BJ (cell line): ENCODE data around the gene MYH11. TPM values are rescaled to one million over a fixed set of nuclear protein-coding genes. Genes with fewer than 3 reads are reported as not detected.

Experiments
- CTCF ChIA-PET: fragments of 350-600 bp; formaldehyde crosslinking; extraction: SDS; loops from one replicate; lab custom pipeline; 2021; ENCODE audit warnings: antibody characterized with exemption, inconsistent platforms; lab: Yijun Ruan, JAX
- POLR2A ChIA-PET: fragments of 300-600 bp; sonication (Branson Sonifier 250); formaldehyde crosslinking; extraction: SDS; loops from one replicate; lab custom pipeline; 2021; ENCODE audit warnings: antibody characterized with exemption; lab: Charles Lee
- DNase-seq: peaks from one replicate; pipeline ENCODE4 v3.0.0-alpha.2; 2011; ENCODE audit warnings: low read depth
- H3K27me3 ChIP-seq: 2 replicates; pipeline ENCODE4 v1.6.0; 2011; ENCODE audit warnings: low read length; ENCODE audit not compliant: control insufficient read depth, insufficient read depth
- H3K36me3 ChIP-seq: 2 replicates; pipeline ENCODE4 v1.5.1; 2011; ENCODE audit warnings: low read length; ENCODE audit not compliant: control insufficient read depth, insufficient read depth
- H3K4me3 ChIP-seq: 2 replicates; pipeline ENCODE4 v1.5.1; 2011; ENCODE audit warnings: low read depth, mild to moderate bottlenecking, control low read depth, low read length
- polyA plus RNA-seq: library from polyadenylated mRNA; depleted of rRNA; stranded (reverse); fragments of >200 nt; gene quantifications from 2 replicates; pipeline ENCODE4 v1.2.3, GENCODE V29; 2011
- TF ChIP-seq, protein P1 (sequence below): IDR thresholded peaks from 2 replicates; pipeline ENCODE4 v1.5.1; 2011; ENCODE audit warnings: low read depth, mild to moderate bottlenecking, control low read depth, inconsistent platforms, low read length, moderate library complexity; ENCODE audit not compliant: insufficient read depth

Gene MYH11
- polyA plus RNA-seq, 1 experiment: 0.27 TPM

DNA sequence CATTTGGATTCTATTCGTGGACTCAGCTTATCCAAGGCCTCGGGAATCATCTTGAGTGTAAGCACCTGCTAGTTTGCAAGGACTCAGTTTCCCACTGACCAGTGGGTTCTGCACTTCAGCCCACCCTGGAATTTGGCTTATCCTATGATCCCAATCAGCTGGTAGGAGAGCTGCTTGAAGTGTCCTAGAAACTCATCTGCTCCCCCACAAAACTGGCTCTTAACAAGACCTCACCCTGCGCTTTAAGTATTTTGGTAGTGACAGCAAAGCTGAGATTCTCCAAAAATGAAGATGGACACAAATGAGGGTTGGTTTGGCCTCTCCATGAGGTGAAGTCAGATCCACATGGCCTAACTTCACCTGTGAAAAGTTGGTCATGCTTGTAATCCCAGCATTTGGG is 149.5 kb downstream of the MYH11 start:
- CTCF ChIA-PET: no interaction called here

DNA sequence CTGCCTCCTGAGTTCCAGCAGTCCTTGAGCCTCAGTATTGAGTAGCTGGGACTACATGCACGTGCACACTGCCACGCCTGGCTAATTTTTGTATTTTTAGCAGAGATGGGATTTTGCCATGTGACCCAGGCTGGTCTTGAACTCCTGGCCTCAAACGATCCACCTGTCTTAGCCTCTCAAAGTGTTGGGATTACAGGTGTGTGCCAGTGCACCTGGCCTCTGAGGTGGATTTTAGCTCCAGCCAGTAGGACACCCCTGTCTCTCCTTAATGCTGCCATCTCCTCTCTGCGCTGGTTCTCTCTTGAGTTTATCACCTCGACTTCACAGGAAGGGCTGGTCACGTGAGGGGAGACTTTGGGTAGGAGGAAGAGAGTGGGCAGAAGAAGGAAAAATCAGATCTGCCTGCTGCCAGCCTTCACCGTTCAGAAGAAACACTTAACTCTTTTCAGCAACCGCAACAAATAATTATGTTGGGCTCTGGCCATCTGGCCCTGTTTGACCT is 151.7 kb downstream of the MYH11 start:
- H3K4me3 ChIP-seq: no peak overlapping the region
- ChIA-PET CTCF (interaction anchor here (0.6 to 3.7 kb wide), 9 partner anchors 10 to 65 kb away, joined by 3 to 29 read pairs (median 3); no protein-coding TSS in a partner anchor), POLR2A (no interaction called here)
- no peaks in the 10 kb centered on the region for H3K27me3 ChIP-seq
- peaks cover under 1% of the 10 kb centered on the region; the same call in 1 of the 2 replicates for H3K36me3 ChIP-seq
- TF ChIP-seq, protein P1, sequence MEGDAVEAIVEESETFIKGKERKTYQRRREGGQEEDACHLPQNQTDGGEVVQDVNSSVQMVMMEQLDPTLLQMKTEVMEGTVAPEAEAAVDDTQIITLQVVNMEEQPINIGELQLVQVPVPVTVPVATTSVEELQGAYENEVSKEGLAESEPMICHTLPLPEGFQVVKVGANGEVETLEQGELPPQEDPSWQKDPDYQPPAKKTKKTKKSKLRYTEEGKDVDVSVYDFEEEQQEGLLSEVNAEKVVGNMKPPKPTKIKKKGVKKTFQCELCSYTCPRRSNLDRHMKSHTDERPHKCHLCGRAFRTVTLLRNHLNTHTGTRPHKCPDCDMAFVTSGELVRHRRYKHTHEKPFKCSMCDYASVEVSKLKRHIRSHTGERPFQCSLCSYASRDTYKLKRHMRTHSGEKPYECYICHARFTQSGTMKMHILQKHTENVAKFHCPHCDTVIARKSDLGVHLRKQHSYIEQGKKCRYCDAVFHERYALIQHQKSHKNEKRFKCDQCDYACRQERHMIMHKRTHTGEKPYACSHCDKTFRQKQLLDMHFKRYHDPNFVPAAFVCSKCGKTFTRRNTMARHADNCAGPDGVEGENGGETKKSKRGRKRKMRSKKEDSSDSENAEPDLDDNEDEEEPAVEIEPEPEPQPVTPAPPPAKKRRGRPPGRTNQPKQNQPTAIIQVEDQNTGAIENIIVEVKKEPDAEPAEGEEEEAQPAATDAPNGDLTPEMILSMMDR: no peak
- no peak for DNase-seq

More for the DNA sequence above, 149.5 kb downstream of the MYH11 start:
- POLR2A ChIA-PET: no interaction called here
- H3K4me3 ChIP-seq: no peak overlapping the region
- H3K36me3 ChIP-seq: no peaks in the 10 kb centered on the region; the same call in 1 of the 2 replicates
- no peaks in the 10 kb centered on the region for H3K27me3 ChIP-seq
- TF ChIP-seq, protein P1: no peak
- DNase-seq: no peak

DNA sequence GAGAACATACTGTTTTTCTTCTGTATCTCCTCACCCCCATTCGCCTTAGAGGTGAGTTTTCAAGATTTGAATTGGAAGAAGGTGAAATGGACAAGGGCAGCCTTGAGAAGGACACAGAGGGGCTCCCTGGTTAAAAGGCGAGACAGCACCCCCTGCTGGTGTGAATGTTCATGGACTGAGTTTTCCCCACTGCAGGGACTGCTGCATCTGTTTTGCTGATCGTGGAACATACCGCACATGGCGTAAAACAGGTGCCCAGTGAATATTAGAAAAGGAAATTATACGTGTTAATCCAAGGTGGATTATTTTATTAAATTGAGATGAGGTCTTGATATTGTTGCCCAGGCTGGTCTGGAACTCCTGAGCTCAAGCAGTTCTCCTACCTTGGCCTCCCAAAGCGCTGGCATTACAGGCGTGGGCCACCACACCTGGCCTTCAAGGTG is 152.3 kb downstream of the MYH11 start:
- Histone ChIP-seq H3K27me3 (no peaks in the 10 kb centered on the region), H3K36me3 (peaks cover 6% of the 10 kb centered on the region), H3K4me3 (no peak overlapping the region)
- TF ChIP-seq, protein P1: peak; percentile 81
- POLR2A ChIA-PET: no interaction called here
- CTCF ChIA-PET: interaction anchor here (0.6 to 3.7 kb wide), 11 partner anchors 10 to 65 kb away, joined by 3 to 29 read pairs (median 3); no protein-coding TSS in a partner anchor
- DNase-seq: no peak

DNA sequence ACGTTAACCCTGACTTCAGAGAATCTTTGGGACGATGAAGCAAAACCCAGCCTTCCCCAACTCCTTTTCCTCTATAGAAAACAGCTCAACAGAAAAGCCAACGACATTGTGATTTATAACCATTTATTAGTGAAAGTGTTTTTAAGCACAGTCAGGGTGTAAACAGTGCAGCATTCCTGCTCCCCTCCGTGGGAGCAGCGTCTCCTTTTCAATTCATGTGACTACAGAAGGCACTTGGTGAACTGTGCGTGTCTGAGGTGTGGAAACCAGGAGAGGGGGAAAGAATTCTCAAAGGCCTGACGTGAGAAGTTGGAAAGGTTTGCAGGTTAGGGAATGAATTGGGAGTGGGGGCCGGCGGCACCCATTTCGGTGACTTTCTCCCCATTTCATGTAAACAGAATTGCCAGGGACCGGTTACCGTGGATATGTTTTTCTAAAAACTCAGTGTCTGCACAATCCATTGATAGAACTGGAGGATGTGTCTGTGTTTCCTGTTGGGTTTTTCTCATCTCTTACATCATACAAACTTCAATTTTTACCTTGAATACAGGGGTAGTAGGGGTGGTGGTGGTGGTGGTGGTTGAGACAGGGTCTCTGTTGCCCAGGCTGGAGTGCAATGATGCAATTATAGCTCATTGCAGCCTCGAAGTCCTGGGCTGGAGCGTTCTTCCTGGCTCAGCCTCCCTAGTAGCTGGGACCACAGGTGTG is 153.6 kb downstream of the MYH11 start:
- Histone ChIP-seq H3K4me3 (no peak overlapping the region), H3K36me3 (peaks cover 9% of the 10 kb centered on the region), H3K27me3 (no peaks in the 10 kb centered on the region)
- TF ChIP-seq, protein P1: no peak
- ChIA-PET CTCF (interaction anchor here (1.1 to 3.7 kb wide), 4 partner anchors 11 to 69 kb away, joined by 3 to 29 read pairs (median 4); no protein-coding TSS in a partner anchor), POLR2A (no interaction called here)
- no peak for DNase-seq
